Pons (tissue), 1 donor: ENCODE data around the gene POLA1.

Experiments
- DNase-seq: peaks from one replicate; pipeline ENCODE4 v3.0.0-alpha.2; 2016; ENCODE audit warnings: low spot score

POLA1 gene

GRCh38 chrX:25007059-25008053 lies 313.6 kb downstream of the POLA1 start:
- no peak for DNase-seq

- DNase-seq: no peak
These were observed 315.7 kb downstream of the POLA1 start for GRCh38 chrX:25009407-25009806.

- no peak for DNase-seq
These were observed 317.3 kb downstream of the POLA1 start for GRCh38 chrX:25010784-25011588.

- DNase-seq: no peak
These were observed 318.1 kb downstream of the POLA1 start for GRCh38 chrX:25011589-25012432.

- DNase-seq: no peak
These were observed 318.7 kb downstream of the POLA1 start for GRCh38 chrX:25012433-25012735.

- no peak for DNase-seq
These were observed 319.3 kb downstream of the POLA1 start for GRCh38 chrX:25012793-25013631.

GRCh38 chrX:25013632-25014365 lies 320.1 kb downstream of the POLA1 start:
- no peak for DNase-seq

- no peak for DNase-seq
These were observed 320.7 kb downstream of the POLA1 start for GRCh38 chrX:25014366-25014838.

- DNase-seq: no peak
These were observed 322.0 kb downstream of the POLA1 start, which contains the start of gene ARX for GRCh38 chrX:25015486-25016360. Gene ARX (minus strand): TSS chrX:25015965. CDS start chrX:25015737, 228 bp downstream.

- DNase-seq: no peak
These were observed 322.6 kb downstream of the POLA1 start for GRCh38 chrX:25016361-25016671.

- no peak for DNase-seq
These were observed 323.4 kb downstream of the POLA1 start for GRCh38 chrX:25016938-25017598.

GRCh38 chrX:25017667-25018247 lies 324.0 kb downstream of the POLA1 start:
- DNase-seq: no peak

- no peak for DNase-seq
These were observed 325.0 kb downstream of the POLA1 start for GRCh38 chrX:25018682-25019081.

GRCh38 chrX:25019707-25020390 lies 326.1 kb downstream of the POLA1 start:
- DNase-seq: no peak

- no peak for DNase-seq
These were observed 326.7 kb downstream of the POLA1 start for GRCh38 chrX:25020391-25020904.

GRCh38 chrX:25020905-25021449 lies 327.3 kb downstream of the POLA1 start:
- DNase-seq: no peak
